Loucy (cell line): ENCODE data around the gene MYO3B.

Experiments
- H2AFZ ChIP-seq: fragments of 200-600 bp; sonication (generic); 2 replicates; pipeline ENCODE4 v1.6.0; 2016; ENCODE audit warnings: antibody characterized with exemption, mild to moderate bottlenecking, low read length, moderate library complexity
- H3F3A ChIP-seq: fragments of 200-600 bp; 2 replicates; pipeline ENCODE4 v1.6.0; 2016; ENCODE audit warnings: antibody characterized with exemption, low read depth, mild to moderate bottlenecking
- H3K27me3 ChIP-seq: fragments of 200-600 bp; sonication (generic); 2 replicates; pipeline ENCODE4 v1.6.1; 2014; ENCODE audit warnings: low read length, mild to moderate bottlenecking; ENCODE audit not compliant: insufficient read depth, poor library complexity, severe bottlenecking
- H3K36me3 ChIP-seq: fragments of 200-600 bp; sonication (generic); 2 replicates; pipeline ENCODE4 v1.6.1; 2016; ENCODE audit warnings: low read length; ENCODE audit not compliant: insufficient read depth
- H3K4me1 ChIP-seq: fragments of 200-600 bp; sonication (generic); 2 replicates; pipeline ENCODE4 v1.5.1; 2014; ENCODE audit warnings: low read length, mild to moderate bottlenecking; ENCODE audit not compliant: insufficient read depth, poor library complexity, severe bottlenecking
- H3K4me2 ChIP-seq: fragments of 200-600 bp; sonication (generic); 2 replicates; pipeline ENCODE4 v1.6.0; 2014; ENCODE audit warnings: antibody characterized with exemption, low read length, low read depth, mild to moderate bottlenecking; ENCODE audit not compliant: poor library complexity, severe bottlenecking
- H3K4me3 ChIP-seq: fragments of 200-600 bp; sonication (generic); 2 replicates; pipeline ENCODE4 v1.5.1; 2014; ENCODE audit warnings: low read length, mild to moderate bottlenecking, mixed read lengths; ENCODE audit not compliant: poor library complexity, severe bottlenecking
- H3K79me2 ChIP-seq: fragments of 200-600 bp; sonication (generic); 2 replicates; pipeline ENCODE4 v1.6.1; 2014; ENCODE audit warnings: low read length; ENCODE audit not compliant: insufficient read depth
- H3K9ac ChIP-seq: fragments of 200-600 bp; sonication (generic); 2 replicates; pipeline ENCODE4 v1.6.0; 2014; ENCODE audit warnings: mild to moderate bottlenecking, low read depth, low read length, moderate library complexity; ENCODE audit not compliant: poor library complexity, severe bottlenecking
- H3K9me2 ChIP-seq: fragments of 200-600 bp; sonication (generic); replicated peaks from 2 replicates; pipeline ENCODE4 v1.6.1; 2016; ENCODE audit warnings: low read depth, low read length, mixed read lengths
- H3K9me3 ChIP-seq: fragments of 200-600 bp; sonication (generic); 2 replicates; pipeline ENCODE4 v1.6.1; 2014; ENCODE audit warnings: mild to moderate bottlenecking, antibody characterized with exemption, low read length, low read depth; ENCODE audit not compliant: insufficient read depth
- H4K20me1 ChIP-seq: fragments of 200-600 bp; sonication (generic); 2 replicates; pipeline ENCODE4 v1.6.0; 2014; ENCODE audit warnings: antibody characterized with exemption, low read length, mild to moderate bottlenecking; ENCODE audit not compliant: insufficient read depth, poor library complexity, severe bottlenecking
- CTCF ChIP-seq: fragments of 200-600 bp; sonication (generic); conservative IDR thresholded peaks from 2 replicates; pipeline ENCODE4 v1.5.1; 2014; ENCODE audit warnings: mild to moderate bottlenecking, antibody characterized with exemption, low read length
- EZH2phosphoT487 ChIP-seq: fragments of 200-600 bp; IDR thresholded peaks from 2 replicates; pipeline ENCODE4 v1.6.1; 2018; ENCODE audit warnings: antibody characterized with exemption, mild to moderate bottlenecking, moderate library complexity, borderline replicate concordance

The MYO3B gene

DNA sequence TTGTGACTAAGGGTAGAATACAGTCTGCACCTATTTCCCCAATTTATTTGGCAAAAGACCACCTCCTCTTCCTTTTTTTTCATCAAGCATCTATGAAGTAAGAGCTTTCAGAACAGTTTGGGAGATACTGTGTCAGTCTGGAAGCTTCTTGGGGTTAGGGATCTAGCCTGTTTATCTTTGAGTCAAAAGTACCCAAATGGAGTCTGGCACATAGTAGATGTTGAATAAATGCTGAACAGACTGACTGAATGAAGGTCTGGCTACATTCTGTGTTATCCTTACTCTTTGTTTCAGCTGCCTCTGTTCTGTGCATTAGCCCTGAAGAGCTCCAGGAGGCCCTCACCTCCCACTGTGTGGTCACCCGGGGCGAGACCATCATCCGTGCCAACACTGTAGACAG is 223.2 kb downstream of the MYO3B start:
- H3K4me2 ChIP-seq = no peak overlapping the region
- no peaks in the 10 kb centered on the region for H3K9me3 ChIP-seq
- no peaks in the 10 kb centered on the region for H4K20me1 ChIP-seq
- TF ChIP-seq EZH2phosphoT487 (no peak), CTCF (no peak)
- H2AFZ ChIP-seq = no peak overlapping the region
- no peaks in the 10 kb centered on the region for H3K27me3 ChIP-seq
- peaks cover 2% of the 10 kb centered on the region; the same call in 1 of the 2 replicates for H3F3A ChIP-seq
- H3K79me2 ChIP-seq = no peaks in the 10 kb centered on the region
- peaks cover 15% of the 10 kb centered on the region for H3K4me1 ChIP-seq
- H3K9ac ChIP-seq = no peak overlapping the region
- H3K4me3 ChIP-seq = no peak overlapping the region
- no peaks in the 10 kb centered on the region for H3K9me2 ChIP-seq
- H3K36me3 ChIP-seq = no peaks in the 10 kb centered on the region

DNA sequence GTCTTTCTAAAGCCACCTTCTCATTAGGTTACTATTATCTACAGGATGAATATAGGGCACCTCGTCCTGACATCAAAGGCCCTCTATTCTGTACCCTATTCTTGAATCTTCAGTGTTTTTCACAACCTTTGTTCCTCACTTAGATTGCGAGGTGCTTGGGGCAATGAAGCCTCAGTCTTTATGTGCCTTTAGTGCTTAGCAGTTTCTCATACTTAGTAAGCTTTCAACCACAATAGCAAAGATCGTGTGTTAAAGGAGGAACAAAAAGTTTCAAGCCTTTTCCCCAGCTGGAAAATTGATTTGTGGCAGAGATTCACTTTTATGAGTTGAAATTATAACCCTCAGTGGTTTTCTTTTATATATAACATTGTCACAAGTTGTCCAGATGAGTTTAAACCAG is 226.9 kb downstream of the MYO3B start:
- Histone ChIP-seq H3K4me3 (no peak overlapping the region), H3K9ac (no peak overlapping the region), H3K27me3 (no peaks in the 10 kb centered on the region), H3K36me3 (no peaks in the 10 kb centered on the region), H3F3A (no peaks in the 10 kb centered on the region), H2AFZ (no peak overlapping the region), H4K20me1 (no peaks in the 10 kb centered on the region), H3K9me2 (no peaks in the 10 kb centered on the region), H3K9me3 (no peaks in the 10 kb centered on the region), H3K4me1 (peaks cover 2% of the 10 kb centered on the region), H3K4me2 (no peak overlapping the region), H3K79me2 (no peaks in the 10 kb centered on the region)
- no peak for TF ChIP-seq CTCF
- TF ChIP-seq EZH2phosphoT487 = no peak

DNA sequence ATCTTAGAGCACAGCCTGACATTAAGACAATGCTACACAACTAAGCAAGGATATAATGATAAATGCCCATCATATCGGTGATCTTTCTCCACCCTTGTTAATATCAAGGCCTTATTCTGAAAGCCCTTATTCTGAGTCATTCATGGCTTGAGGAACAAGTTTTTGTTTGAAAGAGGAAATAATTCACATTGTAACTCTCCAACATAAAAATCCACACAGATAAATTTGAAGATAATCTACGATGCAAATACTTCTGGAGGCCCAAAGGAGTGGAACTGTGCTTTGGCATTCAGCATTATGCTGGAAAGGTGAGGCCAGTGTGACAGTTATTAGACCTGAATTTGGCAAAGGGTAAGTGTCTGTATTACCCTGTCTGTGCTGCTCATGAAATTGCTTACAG is 227.4 kb downstream of the MYO3B start:
- H3K79me2 ChIP-seq = no peaks in the 10 kb centered on the region
- H3K27me3 ChIP-seq = no peaks in the 10 kb centered on the region
- H3K36me3 ChIP-seq = no peaks in the 10 kb centered on the region
- no peaks in the 10 kb centered on the region for H3K9me3 ChIP-seq
- TF ChIP-seq EZH2phosphoT487 (no peak), CTCF (no peak)
- H3K9me2 ChIP-seq = no peaks in the 10 kb centered on the region
- H3K4me2 ChIP-seq = no peak overlapping the region
- no peaks in the 10 kb centered on the region for H4K20me1 ChIP-seq
- no peaks in the 10 kb centered on the region for H3F3A ChIP-seq
- peaks cover 2% of the 10 kb centered on the region for H3K4me1 ChIP-seq
- H3K4me3 ChIP-seq = no peak overlapping the region
- H2AFZ ChIP-seq = no peak overlapping the region
- no peak overlapping the region for H3K9ac ChIP-seq
